Measurements from ENCODE around the gene ZNF276.
"Not testable (repeated sequence)": the region's sequence is repeated elsewhere in the genome, so short reads cannot be mapped to it uniquely, and the experiment has no call there.

ZNF276 gene

GRCh38 chr16:89695875-89696669, 25.3 kb upstream of the ZNF276 start:
- DNase-seq: no peak

GRCh38 chr16:89696670-89697128, 24.6 kb upstream of the ZNF276 start:
- DNase-seq: no peak

- no peak for DNase-seq
Observed at GRCh38 chr16:89697161-89697615, 24.1 kb upstream of the ZNF276 start.

GRCh38 chr16:89697616-89698331, 23.6 kb upstream of the ZNF276 start:
- DNase-seq: no peak

GRCh38 chr16:89698717-89699116, 22.6 kb upstream of the ZNF276 start:
- DNase-seq: not testable (repeated sequence)

- not testable (repeated sequence) for DNase-seq
Observed at GRCh38 chr16:89699629-89700099, 21.7 kb upstream of the ZNF276 start.

- DNase-seq: peak; percentile 99
Observed at GRCh38 chr16:89700100-89700648, 21.2 kb upstream of the ZNF276 start.

GRCh38 chr16:89700649-89701424, 20.5 kb upstream of the ZNF276 start:
- peak; percentile 88 for DNase-seq

- peak; percentile 97 for DNase-seq
Observed at GRCh38 chr16:89701425-89702406, 19.6 kb upstream of the ZNF276 start, which contains the start of gene SPATA2L. Gene SPATA2L, minus strand, starts transcription at chr16:89701705. Its CDS starts 473 bp downstream, at chr16:89701232.

- no peak for DNase-seq
Observed at GRCh38 chr16:89704281-89704680, 17.1 kb upstream of the ZNF276 start.

- peak; percentile 41 for DNase-seq
Observed at GRCh38 chr16:89705006-89705405, 16.3 kb upstream of the ZNF276 start.

- DNase-seq: no peak
Observed at GRCh38 chr16:89706518-89707260, 14.6 kb upstream of the ZNF276 start.

- DNase-seq: no peak
Observed at GRCh38 chr16:89707695-89708094, 13.6 kb upstream of the ZNF276 start.

GRCh38 chr16:89708481-89708931, 12.8 kb upstream of the ZNF276 start:
- no peak for DNase-seq

- DNase-seq: no peak
Observed at GRCh38 chr16:89709166-89709565, 12.2 kb upstream of the ZNF276 start.

GRCh38 chr16:89709716-89710432, 11.5 kb upstream of the ZNF276 start:
- no peak for DNase-seq

GRCh38 chr16:89710709-89711564, 10.4 kb upstream of the ZNF276 start:
- DNase-seq: peak; percentile 30

- DNase-seq: peak; percentile 77
Observed at GRCh38 chr16:89711601-89712273, 9.6 kb upstream of the ZNF276 start.

Measured in DMS53 (cell line).